Measurements from ENCODE around the gene CENPP.

- TF ChIP-seq CTCF (IDR thresholded peaks at IDR 0.05; ENCODE audit: low read depth, low read length) = no peak
- no peak for TF ChIP-seq EZH2phosphoT487 (IDR thresholded peaks at IDR 0.05; ENCODE audit: low read depth)
Measured at GRCh38 chr9:92444841-92445240, 119.1 kb downstream of the CENPP start.
